Measurements from ENCODE around the gene CHAF1B. TPM values are rescaled to one million over a fixed set of nuclear protein-coding genes. Genes with fewer than 3 reads are reported as not detected.

The CHAF1B gene
- total RNA-seq, 1 donor from 2014 or later, result 1.2 TPM

DNA sequence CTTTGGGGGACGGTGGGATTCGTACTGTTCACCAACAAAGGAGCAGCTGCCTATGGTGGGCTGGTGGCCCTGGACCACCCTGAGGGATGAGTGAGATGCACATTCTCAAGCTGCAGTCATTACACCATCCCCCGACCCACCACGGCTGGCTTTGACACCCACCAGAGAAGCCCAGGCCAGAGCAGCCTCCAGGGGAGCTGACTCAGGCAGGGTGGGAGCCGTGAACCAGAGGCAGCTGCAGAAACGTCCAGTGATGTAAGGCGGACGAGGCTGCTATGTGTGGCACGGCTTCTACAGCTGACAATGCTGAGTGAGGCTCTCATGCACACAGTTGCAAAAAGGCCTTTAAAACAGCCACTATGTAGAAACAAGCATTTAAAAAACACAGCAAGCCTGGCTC lies 40.1 kb downstream of the CHAF1B start:
- no peak for DNase-seq (ENCODE audit: low spot score)

DNA sequence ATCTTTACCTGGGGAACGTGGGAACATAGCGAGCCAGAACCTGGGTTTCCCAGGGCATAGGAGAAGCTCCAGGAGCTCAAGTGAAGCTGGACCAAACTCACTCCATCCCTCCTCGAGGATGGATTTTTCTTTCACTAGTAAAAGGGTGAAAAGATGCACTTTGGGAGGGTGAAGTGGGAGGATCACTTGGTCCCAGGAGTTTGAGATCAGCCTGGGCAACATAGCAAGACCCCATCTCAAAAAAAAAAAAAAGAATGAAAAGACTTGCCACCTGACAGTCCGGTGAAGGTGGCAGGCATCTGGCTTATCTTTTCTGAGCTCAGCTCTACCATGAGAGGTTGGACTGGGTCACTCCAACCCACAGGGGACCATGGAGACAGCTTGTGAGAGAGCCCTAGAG lies 42.3 kb downstream of the CHAF1B start:
- no peak for DNase-seq (ENCODE audit: low spot score)

DNA sequence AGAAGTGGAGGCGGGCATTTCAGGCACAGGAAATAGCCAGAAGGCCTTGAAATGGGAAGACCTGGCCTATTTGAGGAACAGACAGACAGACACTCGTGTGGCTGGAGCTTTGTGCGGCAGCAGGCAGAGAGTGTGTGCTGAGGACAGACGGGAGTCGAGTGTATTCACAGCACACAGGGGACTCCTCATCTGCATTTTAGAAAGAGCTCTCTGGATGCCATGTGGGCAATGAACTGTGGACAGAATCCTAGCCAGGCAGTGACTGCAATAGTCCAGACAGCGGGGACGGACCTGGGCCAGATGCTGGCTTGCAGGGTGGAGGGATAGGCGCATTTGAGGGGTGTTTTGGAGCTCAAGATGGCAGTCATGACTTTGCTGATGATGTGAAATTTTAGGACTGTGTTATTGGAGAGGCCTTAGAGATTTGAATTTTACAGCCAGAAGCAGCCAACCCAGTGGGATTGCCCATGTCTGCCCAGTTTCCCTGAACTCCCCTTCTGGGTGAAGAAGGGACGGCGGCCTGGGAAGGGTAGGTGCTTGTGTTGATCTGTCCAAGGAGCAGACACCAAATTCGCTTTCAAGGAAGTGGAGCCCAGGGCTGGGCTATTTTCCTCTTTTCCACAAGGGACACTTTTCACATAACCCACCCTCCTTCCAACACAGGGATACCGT lies 43.7 kb downstream of the CHAF1B start:
- DNase-seq (ENCODE audit: low spot score), result no peak

DNA sequence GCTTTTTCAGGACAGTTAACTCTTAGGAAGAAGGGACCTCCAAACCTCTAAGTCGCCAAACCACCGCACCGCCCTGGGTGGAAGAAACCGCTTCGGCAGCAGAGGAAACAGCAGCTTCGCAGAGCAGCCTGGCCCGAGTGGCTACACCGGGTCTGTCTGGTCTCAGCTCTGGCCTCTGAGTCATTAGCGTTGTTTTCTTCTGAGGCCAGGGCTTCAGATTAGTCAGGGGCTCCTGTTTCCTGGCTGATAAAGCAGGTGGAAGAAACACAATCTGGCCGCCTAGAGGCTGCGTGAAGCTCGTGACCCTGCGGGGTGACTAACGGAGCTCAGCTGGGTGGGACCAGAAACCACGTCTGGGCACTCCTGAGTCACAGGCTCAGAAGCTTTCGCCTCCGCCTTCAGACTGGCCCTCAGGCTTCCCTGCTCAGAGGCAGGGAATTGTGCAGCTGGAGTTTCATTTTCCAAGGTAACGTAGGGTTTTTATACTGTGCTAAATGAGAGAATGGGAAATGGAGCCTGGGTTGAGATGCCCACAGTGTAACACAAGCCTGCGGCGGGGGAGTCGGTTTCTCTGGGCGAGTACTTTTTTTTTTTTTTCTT lies 44.9 kb downstream of the CHAF1B start:
- DNase-seq (ENCODE audit: low spot score), result peak; percentile 93

DNA sequence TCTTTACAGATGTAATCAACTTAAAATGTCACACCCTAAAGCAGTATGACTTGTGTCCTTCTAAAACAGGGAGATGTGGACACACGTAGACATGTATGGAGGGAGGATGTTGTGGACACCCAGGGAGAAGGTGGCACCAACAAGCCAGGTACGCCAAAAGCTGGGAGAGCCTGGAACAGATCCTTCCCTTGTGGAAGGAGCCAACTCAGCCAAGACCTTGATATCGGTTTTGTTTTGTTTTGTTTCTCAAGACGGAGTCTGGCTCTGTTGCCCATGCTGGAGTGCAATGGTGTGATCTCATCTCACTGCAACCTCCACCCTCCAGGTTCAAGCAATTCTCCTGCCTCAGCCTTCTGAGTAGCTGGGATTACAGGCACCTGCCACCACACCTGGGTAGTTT lies 45.6 kb downstream of the CHAF1B start:
- DNase-seq (ENCODE audit: low spot score), result no peak

DNA sequence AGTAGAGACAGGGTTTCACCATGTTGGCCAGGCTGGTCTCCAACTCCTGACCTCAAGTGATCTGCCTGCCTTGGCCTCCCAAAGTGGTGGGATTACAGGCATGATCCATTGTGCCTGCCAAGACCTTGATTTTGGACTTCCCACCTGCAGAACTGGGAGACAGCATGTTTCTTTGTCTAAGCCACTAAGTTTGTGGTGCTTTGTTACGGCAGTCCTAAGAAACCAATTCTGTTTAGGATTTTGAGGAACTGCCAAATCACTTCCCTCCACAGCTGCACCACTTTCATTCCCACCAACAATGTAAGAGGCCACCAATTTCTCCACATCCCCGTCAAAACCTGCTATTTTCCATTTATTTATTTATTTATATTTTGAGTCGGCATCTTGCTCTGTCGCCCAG lies 46.1 kb downstream of the CHAF1B start:
- no peak for DNase-seq (ENCODE audit: low spot score)

DNA sequence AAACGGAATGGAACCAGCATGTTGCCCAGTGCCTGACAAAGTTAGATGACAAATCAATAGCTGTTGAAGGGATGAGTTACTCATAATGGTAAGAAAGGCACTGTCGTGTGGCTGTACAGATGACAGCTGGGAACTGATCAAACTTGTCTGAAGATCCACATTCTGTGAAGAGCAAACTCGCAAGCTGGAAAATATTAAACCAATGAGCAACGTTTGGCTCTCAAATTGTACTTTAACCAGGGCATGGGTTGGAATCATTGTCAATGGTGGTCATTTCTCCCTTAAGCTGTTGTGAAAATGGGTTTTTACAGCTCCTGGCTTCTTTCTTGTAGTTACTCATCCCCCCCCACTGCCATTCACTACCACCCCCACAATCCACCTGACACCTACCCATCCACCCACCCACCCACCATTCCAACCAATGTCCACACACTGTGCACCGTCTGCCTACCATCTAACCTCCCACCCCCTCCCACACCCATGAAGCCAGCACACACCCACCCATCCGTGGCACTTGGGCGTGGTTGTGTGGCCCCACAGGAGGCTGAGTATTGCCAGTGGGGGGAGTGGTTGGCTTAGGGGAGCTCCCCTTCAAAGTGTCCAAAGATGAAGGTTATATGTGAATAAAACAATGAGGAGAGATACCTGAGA lies 48.0 kb downstream of the CHAF1B start:
- DNase-seq (ENCODE audit: low spot score), result no peak

DNA sequence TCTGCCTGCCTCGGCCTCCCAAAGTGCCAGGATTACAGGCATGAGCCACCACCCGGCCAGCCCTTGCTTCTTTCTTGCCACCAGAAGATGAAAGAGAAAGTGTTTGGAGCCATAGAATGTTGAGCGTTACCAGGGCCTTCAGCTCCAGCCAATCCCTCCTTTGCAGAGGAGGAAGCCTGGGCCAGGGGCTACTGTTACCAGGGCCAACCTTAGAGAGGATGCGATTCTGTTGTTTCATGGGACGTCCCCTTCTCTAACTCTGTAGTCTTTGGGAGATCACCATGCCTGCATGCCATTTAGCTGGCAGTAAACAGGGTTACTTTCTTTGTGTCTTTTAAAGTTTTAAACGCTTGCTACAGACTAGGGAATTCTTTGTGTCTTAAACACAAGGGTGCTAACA lies 49.0 kb downstream of the CHAF1B start:
- no peak for DNase-seq (ENCODE audit: low spot score)

DNA sequence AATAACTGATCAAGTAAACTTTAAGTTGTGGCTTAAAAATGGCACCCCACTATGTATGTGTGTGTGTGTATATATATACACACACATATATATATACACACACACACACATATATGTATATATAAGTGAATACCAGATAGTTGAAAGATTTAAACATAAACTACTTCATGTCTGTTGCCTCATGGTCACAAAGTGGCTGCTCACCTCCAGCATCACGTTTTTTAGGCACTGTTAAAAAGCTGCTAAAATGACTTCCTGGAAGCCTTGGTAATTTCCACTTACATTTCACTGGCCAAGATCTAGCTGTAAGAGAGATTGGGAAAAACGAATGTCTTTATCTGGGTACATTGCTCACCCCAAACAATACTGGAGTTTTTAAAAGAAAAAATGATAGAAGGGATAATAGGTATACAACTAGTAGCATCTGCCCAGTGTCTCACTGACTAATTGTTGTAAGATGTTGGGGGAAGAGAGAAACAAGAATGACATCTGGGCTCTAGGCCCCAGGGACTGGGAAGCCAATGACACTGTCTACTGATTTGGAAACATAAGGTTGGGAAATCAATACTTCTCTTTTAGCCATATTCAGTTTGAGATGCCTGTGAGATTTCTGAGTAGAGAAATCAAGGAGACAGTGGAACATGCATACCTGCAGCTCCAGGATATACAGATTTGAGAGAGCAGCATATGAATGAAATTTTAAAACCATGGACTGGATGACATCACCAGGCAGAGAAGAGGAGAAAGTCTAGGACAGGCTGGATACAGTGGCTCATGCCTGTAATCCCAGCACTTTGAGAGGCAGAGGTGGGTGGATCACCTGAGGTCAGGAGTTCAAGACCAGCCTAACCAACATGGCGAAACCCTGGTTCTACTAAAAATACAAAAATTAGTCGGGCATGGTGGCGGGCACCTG lies 51.9 kb downstream of the CHAF1B start:
- no peak for DNase-seq (ENCODE audit: low spot score)

DNA sequence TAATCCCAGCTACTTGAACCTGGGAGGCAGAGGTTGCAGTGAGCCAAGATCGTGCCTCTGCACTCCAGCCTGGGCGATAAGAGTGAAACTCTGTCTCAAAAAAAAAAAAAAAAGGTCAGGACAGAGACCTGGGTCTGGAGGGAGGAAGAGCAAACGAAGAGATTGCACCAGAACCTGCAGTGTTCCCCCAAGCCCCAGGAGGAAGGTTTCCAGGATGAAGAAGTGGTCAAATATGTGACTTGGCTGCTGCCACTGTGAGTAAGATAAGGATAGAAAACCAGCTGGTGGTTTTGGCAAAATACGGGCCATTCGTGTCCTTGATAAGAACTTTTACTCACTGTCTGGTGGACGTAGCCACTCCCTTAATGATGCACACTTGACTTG lies 52.5 kb downstream of the CHAF1B start:
- no peak for DNase-seq (ENCODE audit: low spot score)

DNA sequence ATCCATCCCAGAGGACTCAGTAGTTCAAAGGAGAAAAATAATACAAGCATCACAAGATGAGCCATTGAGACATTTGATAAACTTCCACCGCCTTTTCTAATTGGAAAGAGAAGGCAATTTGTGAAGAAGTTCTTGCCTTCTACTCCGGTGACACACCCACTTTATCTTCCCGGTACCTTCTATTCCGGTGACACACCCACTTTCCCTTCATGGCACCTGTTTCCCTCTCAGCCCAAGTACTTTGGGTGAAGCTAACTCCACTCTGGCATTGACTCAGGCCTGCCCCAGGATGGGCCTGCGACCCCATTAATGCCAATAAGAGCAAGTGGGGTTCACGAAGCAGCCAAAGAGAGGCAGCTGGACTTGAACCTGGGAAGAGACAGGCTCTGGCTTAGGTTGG lies 56.5 kb downstream of the CHAF1B start:
- DNase-seq (ENCODE audit: low spot score), result no peak

DNA sequence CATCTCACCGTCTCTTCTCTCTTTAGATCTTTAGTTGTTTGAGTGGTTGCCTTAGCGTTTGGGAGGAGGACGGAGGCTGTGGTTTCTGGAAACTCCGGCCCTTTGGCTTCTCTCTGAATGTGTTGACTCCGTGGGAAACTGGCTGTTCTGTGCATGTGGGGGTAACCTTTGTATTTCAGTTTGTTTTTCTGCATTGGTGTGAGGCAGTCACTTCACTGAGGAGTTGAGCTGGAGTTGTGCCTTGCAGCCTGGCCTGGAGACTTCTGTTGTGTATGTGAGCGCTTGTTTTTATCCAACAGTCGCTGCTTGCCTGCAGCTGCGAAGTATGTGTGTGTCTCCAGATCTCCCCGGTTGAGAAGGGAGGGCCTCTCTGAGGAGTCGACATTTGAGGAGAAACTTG lies 61.1 kb downstream of the CHAF1B start:
- DNase-seq (ENCODE audit: low spot score), result no peak

DNA sequence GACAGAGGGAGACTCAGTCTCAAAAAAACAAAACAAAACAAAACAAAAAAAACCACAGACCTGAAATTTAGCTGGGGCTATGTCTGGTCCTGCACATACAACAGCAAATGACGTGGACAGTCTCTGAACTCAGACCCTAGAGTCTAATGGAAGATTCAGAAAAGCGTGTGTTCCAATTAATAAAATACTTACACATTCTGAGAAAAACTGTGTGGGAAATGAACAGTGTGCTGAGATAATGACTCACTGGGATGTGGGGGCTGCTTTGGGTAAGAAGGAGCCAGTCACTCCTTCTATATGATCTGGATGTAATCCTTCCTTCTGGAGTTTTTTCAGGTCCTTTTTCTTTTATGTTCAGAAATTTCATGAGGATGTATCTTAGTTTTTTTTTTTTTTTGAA lies 65.3 kb downstream of the CHAF1B start:
- DNase-seq (ENCODE audit: low spot score), result no peak

DNA sequence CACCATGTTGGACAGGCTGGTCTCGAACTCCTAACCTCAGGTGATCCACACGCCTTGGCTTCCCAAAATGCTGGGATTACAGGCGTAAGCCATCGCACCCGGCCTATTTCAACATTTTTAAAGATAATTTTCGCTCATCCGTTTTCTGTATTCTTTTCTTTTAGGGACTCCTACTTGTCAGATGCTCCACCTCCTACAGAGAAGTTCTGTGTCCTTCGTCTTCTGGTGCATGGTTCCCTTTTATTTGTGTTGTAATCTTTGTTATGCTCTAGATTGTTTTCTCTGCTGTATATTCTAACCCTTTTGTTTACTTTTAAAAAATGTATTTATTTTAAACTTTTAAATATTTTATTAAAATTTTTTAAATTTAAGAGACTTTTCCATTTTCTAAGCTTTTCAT lies 66.3 kb downstream of the CHAF1B start:
- DNase-seq (ENCODE audit: low spot score), result no peak

DNA sequence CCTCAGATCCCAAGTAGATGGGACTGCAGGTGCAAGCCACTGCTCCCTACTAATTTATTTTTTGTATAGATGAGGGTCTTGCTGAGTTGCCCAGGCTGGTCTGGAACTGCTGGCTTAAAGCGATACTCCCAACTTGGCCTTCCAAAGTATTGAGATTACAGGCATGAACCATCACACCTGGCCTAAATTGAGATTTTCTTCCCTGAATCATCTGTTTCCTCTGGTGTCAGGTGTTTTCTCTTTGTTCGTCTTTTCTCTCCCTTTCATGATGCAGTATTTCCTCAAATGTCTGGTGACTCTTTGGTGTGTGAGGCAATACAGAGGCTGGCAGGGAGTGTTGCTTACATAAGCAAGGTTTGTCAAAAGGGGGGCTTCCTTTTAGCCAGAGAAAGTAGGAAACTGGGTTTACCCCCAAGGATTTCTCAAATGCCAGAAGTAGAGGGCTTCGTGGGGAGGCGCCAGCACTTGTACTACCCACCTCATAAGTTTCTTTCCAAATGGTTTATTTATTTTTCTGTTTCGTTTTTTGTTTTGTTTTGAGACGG lies 67.2 kb downstream of the CHAF1B start:
- no peak for DNase-seq (ENCODE audit: low spot score)

DNA sequence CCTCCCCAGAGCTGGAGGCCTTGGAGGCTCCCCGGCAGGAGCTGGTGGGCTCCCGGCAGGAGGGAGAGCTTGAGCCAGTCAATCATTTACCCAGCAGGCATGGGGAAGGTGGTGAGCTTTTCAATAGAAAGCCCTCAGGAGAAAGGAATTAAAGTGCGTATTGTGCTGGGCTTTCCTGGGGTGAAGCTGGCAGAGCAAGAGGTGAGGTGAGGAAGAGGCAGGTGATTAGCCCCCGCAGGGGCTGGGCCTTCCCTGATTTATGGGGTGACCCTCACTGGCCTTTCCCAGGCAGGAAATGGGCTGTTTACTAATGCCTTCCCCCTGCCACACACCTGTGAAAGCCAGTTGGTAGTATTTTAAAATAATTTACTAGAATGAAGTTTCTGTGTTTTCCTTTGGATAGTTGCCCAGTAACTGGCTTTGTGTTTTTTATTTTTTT lies 68.9 kb downstream of the CHAF1B start:
- DNase-seq (ENCODE audit: low spot score), result no peak

DNA sequence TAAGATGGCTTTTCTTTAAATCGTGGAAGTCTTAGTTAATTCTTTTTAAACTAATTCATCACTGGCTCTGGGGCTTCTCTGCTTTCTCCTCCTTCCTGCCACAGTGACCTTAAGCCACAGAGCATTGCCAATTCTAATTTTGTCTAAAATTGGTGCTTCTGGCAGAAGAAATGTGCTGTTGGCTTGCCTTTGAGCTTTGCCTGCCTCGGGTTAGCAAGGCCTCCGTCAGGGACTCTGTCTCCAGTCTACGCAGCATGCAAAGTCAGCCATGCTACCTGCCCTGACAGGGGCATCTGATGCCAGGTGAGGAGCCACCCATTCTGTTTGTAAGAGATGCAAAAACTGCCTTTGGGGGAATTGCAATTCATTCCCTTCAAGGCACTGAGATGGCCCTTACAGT lies 69.5 kb downstream of the CHAF1B start:
- DNase-seq (ENCODE audit: low spot score), result no peak

DNA sequence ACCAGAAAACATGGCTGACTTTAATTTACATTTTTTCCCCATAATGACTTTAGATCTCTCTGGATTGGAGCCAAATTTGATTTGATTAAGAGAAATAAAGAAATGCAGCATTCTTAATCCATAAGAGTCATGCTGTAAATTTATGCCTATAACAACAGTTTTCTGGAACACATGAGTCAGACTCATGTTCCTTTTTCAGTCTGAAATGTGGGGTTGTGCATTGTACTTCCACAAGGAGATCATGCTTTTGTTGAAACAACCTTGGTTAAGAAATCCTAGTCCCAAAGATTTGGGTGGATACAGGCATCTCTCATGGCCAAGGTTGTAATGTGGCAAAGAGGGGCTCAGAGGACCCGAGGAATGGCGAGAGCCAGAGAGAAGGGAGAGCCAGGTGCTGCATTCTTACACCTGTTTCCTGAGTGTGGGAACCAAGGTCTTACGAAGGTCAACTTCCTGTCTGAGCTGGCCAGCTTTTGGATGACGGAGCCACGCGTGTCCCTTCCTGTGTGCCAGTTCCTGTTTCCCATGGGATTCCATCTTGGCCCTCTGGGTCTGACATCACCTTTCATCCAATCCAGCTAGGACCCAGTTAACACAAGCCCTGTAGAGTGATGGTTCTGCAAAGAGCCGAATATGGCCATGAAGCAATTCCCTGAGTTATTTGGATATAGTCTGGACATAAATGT lies 71.7 kb downstream of the CHAF1B start:
- DNase-seq (ENCODE audit: low spot score), result no peak

DNA sequence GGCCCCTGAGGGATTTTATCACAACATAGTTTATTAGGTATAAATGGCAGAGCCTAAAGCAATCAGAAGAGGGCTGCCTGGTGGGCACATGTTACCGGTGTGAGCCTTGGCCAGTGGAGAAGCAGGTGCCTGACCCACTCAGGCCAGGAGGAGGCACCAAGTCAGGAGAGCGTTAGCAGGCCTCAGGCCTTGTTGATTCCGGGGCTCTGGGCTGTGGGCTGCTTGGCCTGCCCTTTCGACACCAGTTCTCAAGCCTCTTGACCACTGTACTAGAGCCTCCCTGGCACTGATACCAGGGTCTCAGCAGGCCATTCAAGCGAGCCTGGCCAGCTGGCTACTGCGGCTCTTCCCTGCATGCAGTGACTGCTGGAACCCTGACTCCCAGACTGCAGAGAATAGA lies 73.9 kb downstream of the CHAF1B start:
- DNase-seq (ENCODE audit: low spot score), result no peak

DNA sequence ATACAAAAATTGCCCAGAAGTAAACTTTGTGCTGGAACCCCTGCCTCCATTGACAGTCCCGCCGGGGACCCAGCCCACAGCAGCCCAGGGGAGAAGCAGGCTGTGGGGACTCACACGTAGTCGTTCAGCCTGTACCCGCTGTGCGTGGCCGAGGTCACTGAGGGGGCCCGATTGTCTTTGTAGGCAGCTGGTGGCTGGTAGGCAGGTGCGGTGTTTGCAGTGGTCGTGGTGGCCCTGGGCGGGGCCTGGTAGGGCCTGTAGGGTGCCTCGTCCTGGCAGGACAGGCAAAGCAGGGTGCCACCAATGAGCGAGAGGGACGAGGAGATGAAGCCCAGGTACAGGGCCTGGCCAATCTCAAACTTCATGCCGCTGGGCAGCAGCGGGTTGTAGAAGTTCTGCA lies 75.7 kb downstream of the CHAF1B start:
- DNase-seq (ENCODE audit: low spot score), result no peak

Data from mesenteric fat pad (tissue), 1 donor.